H9 (cell line): Measurements from ENCODE around the gene NEUROD6. TPM values are rescaled to one million over a fixed set of nuclear protein-coding genes. Genes with fewer than 3 reads are reported as not detected.

Experiments used
- DNase-seq: peaks from one replicate; pipeline ENCODE4 v3.0.0-alpha.2; 2017
- H2AFZ ChIP-seq: one replicate; pipeline ENCODE4 v1.6.1; 2013; ENCODE audit warnings: mild to moderate bottlenecking, low read length, control low read depth, moderate library complexity
- H2AK5ac ChIP-seq: 2 replicates; pipeline ENCODE4 v1.6.1; 2013; ENCODE audit warnings: low read length, control low read depth, mixed read lengths; ENCODE audit not compliant: insufficient read length
- H2BK120ac ChIP-seq: one replicate; pipeline ENCODE4 v1.6.1; 2013; ENCODE audit warnings: low read depth, mild to moderate bottlenecking, low read length, control low read depth, inconsistent platforms; ENCODE audit not compliant: poor library complexity, severe bottlenecking
- H2BK12ac ChIP-seq: 2 replicates; pipeline ENCODE4 v1.6.1; 2013; ENCODE audit warnings: low read length, control low read depth, mixed read lengths, low read depth; ENCODE audit not compliant: insufficient read length
- H2BK15ac ChIP-seq: 2 replicates; pipeline ENCODE4 v1.6.1; 2013; ENCODE audit warnings: low read depth, low read length, control low read depth
- H2BK20ac ChIP-seq: one replicate; pipeline ENCODE4 v1.6.1; 2013; ENCODE audit warnings: low read depth, mild to moderate bottlenecking, low read length, control low read depth, inconsistent platforms; ENCODE audit not compliant: poor library complexity, severe bottlenecking
- H2BK5ac ChIP-seq: 2 replicates; pipeline ENCODE4 v1.6.1; 2013; ENCODE audit warnings: low read length, control low read depth, mixed read lengths; ENCODE audit not compliant: insufficient read length
- H3K14ac ChIP-seq: 2 replicates; pipeline ENCODE4 v1.6.1; 2013; ENCODE audit warnings: low read length, control low read depth; ENCODE audit not compliant: insufficient read depth
- H3K18ac ChIP-seq: 2 replicates; pipeline ENCODE4 v1.6.1; 2013; ENCODE audit warnings: low read depth, mild to moderate bottlenecking, mixed read lengths, low read length, control low read depth; ENCODE audit not compliant: insufficient read length
- H3K23ac ChIP-seq: 2 replicates; pipeline ENCODE4 v1.6.1; 2013; ENCODE audit warnings: low read length, control low read depth, mixed read lengths, low read depth; ENCODE audit not compliant: insufficient read length
- H3K23me2 ChIP-seq: 2 replicates; pipeline ENCODE4 v1.6.1; 2013; ENCODE audit warnings: low read depth, mild to moderate bottlenecking, mixed read lengths, low read length, control low read depth; ENCODE audit not compliant: insufficient read length, poor library complexity, severe bottlenecking
- H3K27ac ChIP-seq: 2 replicates; pipeline ENCODE4 v1.5.1; 2013; ENCODE audit warnings: low read length, control low read depth, mixed read lengths, low read depth; ENCODE audit not compliant: insufficient read length
- H3K27me3 ChIP-seq: 2 replicates; pipeline ENCODE4 v1.6.1; 2013; ENCODE audit warnings: low read length, control low read depth, inconsistent platforms; ENCODE audit not compliant: insufficient read depth
- H3K4ac ChIP-seq: 2 replicates; pipeline ENCODE4 v1.6.1; 2013; ENCODE audit warnings: low read depth, mild to moderate bottlenecking, control low read depth, inconsistent platforms, low read length, moderate library complexity
- H3K4me1 ChIP-seq: 2 replicates; pipeline ENCODE4 v1.6.1; 2013; ENCODE audit warnings: low read length, control low read depth, inconsistent platforms; ENCODE audit not compliant: insufficient read depth
- H3K4me2 ChIP-seq: 2 replicates; pipeline ENCODE4 v1.6.1; 2013; ENCODE audit warnings: low read length, control low read depth, mixed read lengths; ENCODE audit not compliant: insufficient read length, insufficient read depth
- H3K56ac ChIP-seq: 2 replicates; pipeline ENCODE4 v1.6.1; 2013; ENCODE audit warnings: low read depth, mild to moderate bottlenecking, mixed read lengths, low read length, control low read depth; ENCODE audit not compliant: insufficient read length
- H3K79me1 ChIP-seq: 2 replicates; pipeline ENCODE4 v1.6.1; 2013; ENCODE audit warnings: low read depth, mild to moderate bottlenecking, moderate library complexity, low read length, control low read depth, inconsistent platforms; ENCODE audit not compliant: insufficient read depth, poor library complexity, severe bottlenecking
- H3K79me2 ChIP-seq: 2 replicates; pipeline ENCODE4 v1.6.1; 2013; ENCODE audit warnings: low read length, control low read depth, inconsistent platforms; ENCODE audit not compliant: insufficient read depth
- H3K9ac ChIP-seq: 2 replicates; pipeline ENCODE4 v1.6.1; 2013; ENCODE audit warnings: low read length, control low read depth, mixed read lengths; ENCODE audit not compliant: insufficient read length; ENCODE audit errors: extremely low read depth
- H3K9me3 ChIP-seq: one replicate; pipeline ENCODE4 v1.6.1; 2013; ENCODE audit warnings: low read depth, low read length, inconsistent platforms; ENCODE audit not compliant: control insufficient read depth
- H3T11ph ChIP-seq: one replicate; pipeline ENCODE4 v1.6.1; 2013; ENCODE audit warnings: mild to moderate bottlenecking, low read length, control low read depth, inconsistent platforms
- H4K20me1 ChIP-seq: one replicate; pipeline ENCODE4 v1.6.1; 2013; ENCODE audit not compliant: control insufficient read depth, insufficient read length, insufficient read depth
- H4K5ac ChIP-seq: 2 replicates; pipeline ENCODE4 v1.6.1; 2013; ENCODE audit warnings: low read depth, mild to moderate bottlenecking, mixed read lengths, low read length, control low read depth; ENCODE audit not compliant: insufficient read length
- H4K8ac ChIP-seq: replicated peaks from 2 replicates; pipeline ENCODE4 v1.6.1; 2013; ENCODE audit warnings: low read length, control low read depth, mixed read lengths, low read depth; ENCODE audit not compliant: insufficient read length
- H4K91ac ChIP-seq: 2 replicates; pipeline ENCODE4 v1.6.1; 2013; ENCODE audit warnings: low read depth, mild to moderate bottlenecking, moderate library complexity, mixed read lengths, low read length, control low read depth; ENCODE audit not compliant: insufficient read length
- H3K27ac Mint-ChIP-seq, 3 experiments: 2 replicates in 2 of 3; 3 replicates in 1 of 3; pipeline ENCODE4 v1.8.0; 2020 to 2021; ENCODE audit warnings: mixed read lengths in 3 of 3, mild to moderate bottlenecking in 1 of 3, moderate library complexity in 1 of 3
- H3K27me3 Mint-ChIP-seq: 2 replicates; pipeline ENCODE4 v1.8.0; 2021; ENCODE audit warnings: low read depth, mild to moderate bottlenecking, moderate library complexity, mixed read lengths
- H3K36me3 Mint-ChIP-seq, 3 experiments: 2 replicates in 2 of 3; 3 replicates in 1 of 3; pipeline ENCODE4 v1.8.0; 2020 to 2021; ENCODE audit warnings: low read depth in 3 of 3, mixed read lengths in 3 of 3; ENCODE audit not compliant: insufficient read depth in 1 of 3
- H3K4me1 Mint-ChIP-seq, 2 experiments: 2 replicates each; pipeline ENCODE4 v1.8.0; 2020; ENCODE audit warnings: mixed read lengths in 2 of 2
- H3K4me3 Mint-ChIP-seq, 2 experiments: 2 replicates in 1 of 2; 3 replicates in 1 of 2; pipeline ENCODE4 v1.8.0; 2020 to 2021; ENCODE audit warnings: mild to moderate bottlenecking in 2 of 2, mixed read lengths in 2 of 2, moderate library complexity in 1 of 2
- H3K9me3 Mint-ChIP-seq, 2 experiments: 2 replicates in 1 of 2; 3 replicates in 1 of 2; pipeline ENCODE4 v1.8.0; 2020; ENCODE audit warnings: mild to moderate bottlenecking in 2 of 2, mixed read lengths in 2 of 2, moderate library complexity in 1 of 2
- WGBS: extraction: QIAGEN DNeasy Blood & Tissue Kit; methylation state at CpG from one replicate; pipeline ENCODE4 v1.1.7; 2013; ENCODE audit warnings: missing lambda C conversion rate, low lambda C conversion rate, mixed read lengths; ENCODE audit not compliant: insufficient read length; ENCODE audit errors: extremely low coverage; 5-methylcytosine and 5-hydroxymethylcytosine counted together
- total RNA-seq: library from RNA; stranded (reverse); gene quantifications from 2 replicates; pipeline ENCODE4 v1.2.1, GENCODE V29; 2021
- TF ChIP-seq, protein P1 (sequence below): fragments of 200-600 bp; sonication (generic); conservative IDR thresholded peaks from 3 replicates; pipeline ENCODE4 v1.8.0; 2021; ENCODE audit warnings: antibody characterized with exemption, mild to moderate bottlenecking

The NEUROD6 gene
- total RNA-seq, 1 experiment from 2014 or later: not detected

DNA sequence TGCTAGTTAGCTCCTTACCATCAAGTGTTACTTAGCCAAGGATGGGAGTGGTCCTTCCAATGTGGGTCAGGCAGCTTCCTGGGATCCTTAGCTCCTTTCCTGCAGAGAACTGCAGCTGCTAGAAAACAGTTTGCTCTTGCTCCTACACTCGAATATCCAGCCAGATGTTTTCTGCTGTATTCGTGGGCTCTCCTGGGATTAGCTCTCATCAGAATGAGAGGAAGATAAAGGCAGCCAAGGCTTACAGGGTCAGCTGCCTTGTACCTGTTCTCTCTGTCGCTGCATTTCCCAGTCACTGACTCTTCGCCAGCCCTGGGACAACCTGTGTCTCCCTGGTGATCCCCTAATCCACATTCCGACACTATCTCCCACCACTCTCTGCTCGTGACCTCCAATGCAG is 29.0 kb downstream of the NEUROD6 start:
- no peak overlapping the region for H2BK20ac ChIP-seq
- H3K4me1 Mint-ChIP-seq: peaks cover 6 to 11% of the 10 kb centered on the region in 2 experiments
- H3K23me2 ChIP-seq: no peaks in the 10 kb centered on the region
- H3K9me3 ChIP-seq: no peaks in the 10 kb centered on the region
- H3K36me3 Mint-ChIP-seq: no peaks in the 10 kb centered on the region
- no peak overlapping the region for H3K27ac ChIP-seq
- H3K27me3 Mint-ChIP-seq: peaks cover 5% of the 10 kb centered on the region
- H3K4me3 Mint-ChIP-seq: no peak overlapping the region
- H3K27ac Mint-ChIP-seq: peak overlapping the region in 1 of 3 experiments; percentile 20; a peak in 1 of 7 replicates
- no peak overlapping the region for H2BK15ac ChIP-seq
- no peak overlapping the region for H2BK120ac ChIP-seq
- peak; percentile 39 for DNase-seq
- H2AK5ac ChIP-seq: no peak overlapping the region
- no peak overlapping the region for H3K23ac ChIP-seq
- H3K18ac ChIP-seq: no peak overlapping the region
- TF ChIP-seq, protein P1, sequence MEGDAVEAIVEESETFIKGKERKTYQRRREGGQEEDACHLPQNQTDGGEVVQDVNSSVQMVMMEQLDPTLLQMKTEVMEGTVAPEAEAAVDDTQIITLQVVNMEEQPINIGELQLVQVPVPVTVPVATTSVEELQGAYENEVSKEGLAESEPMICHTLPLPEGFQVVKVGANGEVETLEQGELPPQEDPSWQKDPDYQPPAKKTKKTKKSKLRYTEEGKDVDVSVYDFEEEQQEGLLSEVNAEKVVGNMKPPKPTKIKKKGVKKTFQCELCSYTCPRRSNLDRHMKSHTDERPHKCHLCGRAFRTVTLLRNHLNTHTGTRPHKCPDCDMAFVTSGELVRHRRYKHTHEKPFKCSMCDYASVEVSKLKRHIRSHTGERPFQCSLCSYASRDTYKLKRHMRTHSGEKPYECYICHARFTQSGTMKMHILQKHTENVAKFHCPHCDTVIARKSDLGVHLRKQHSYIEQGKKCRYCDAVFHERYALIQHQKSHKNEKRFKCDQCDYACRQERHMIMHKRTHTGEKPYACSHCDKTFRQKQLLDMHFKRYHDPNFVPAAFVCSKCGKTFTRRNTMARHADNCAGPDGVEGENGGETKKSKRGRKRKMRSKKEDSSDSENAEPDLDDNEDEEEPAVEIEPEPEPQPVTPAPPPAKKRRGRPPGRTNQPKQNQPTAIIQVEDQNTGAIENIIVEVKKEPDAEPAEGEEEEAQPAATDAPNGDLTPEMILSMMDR: no peak
- no peak overlapping the region for H2AFZ ChIP-seq
- no peaks in the 10 kb centered on the region for H3K9me3 Mint-ChIP-seq
- H3K56ac ChIP-seq: no peak overlapping the region
- H3K4ac ChIP-seq: no peak overlapping the region
- no peak overlapping the region for H4K91ac ChIP-seq
- H4K20me1 ChIP-seq: no peaks in the 10 kb centered on the region
- H3K27me3 ChIP-seq: no peaks in the 10 kb centered on the region
- H3T11ph ChIP-seq: no peak overlapping the region
- no peak overlapping the region; the same call in 1 of the 2 replicates for H3K14ac ChIP-seq
- no peak overlapping the region for H3K4me2 ChIP-seq
- no CpG with 5 or more reads among the region's 6 CpGs for WGBS
- H2BK5ac ChIP-seq: no peak overlapping the region
- no peak overlapping the region for H2BK12ac ChIP-seq
- H3K9ac ChIP-seq: no peak overlapping the region
- H3K79me2 ChIP-seq: no peaks in the 10 kb centered on the region
- no peak overlapping the region for H4K8ac ChIP-seq
- H3K4me1 ChIP-seq: no peaks in the 10 kb centered on the region
- H4K5ac ChIP-seq: no peak overlapping the region
- H3K79me1 ChIP-seq: no peaks in the 10 kb centered on the region
